ENCODE measurements around the gene STAG1. TPM values are rescaled to one million over a fixed set of nuclear protein-coding genes. Genes with fewer than 3 reads are reported as not detected.

STAG1 gene
- total and polyA plus RNA-seq, 4 donors = 4.6 to 28.0 (median 16.6) TPM

DNA sequence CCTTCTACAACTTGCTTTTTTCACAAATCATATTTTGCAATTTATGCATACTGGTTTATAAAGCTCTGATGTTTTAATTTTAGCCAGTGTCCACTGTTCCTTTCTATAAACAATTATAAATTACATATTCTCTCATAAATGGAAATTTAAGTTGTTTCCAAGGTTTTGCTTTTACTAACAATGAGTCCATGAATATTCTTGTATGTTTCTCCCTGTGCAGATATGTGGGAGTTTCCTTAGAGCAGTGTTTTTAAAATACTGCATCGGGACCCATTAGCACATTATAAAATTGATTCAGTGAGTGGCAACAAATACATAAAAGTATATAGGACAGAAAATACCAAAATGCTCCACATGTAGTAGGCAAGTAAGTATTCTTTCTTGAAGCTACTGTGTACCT is 266.4 kb downstream of the STAG1 start:
- Histone ChIP-seq H3K27me3 (ENCODE audit: control insufficient read depth in 4 of 4, insufficient read depth in 4 of 4, low read length in 3 of 4) (no peaks in the 10 kb centered on the region), H3K4me1 (ENCODE audit: control insufficient read depth in 4 of 4, insufficient read depth in 4 of 4, low read length in 3 of 4) (no peaks in the 10 kb centered on the region), H3K27ac (ENCODE audit: low read depth in 1 of 2, low read length in 2 of 2) (no peak overlapping the region), H3K4me3 (ENCODE audit: low read depth in 1 of 3, low read length in 3 of 3) (no peak overlapping the region), H3K36me3 (ENCODE audit: control insufficient read depth in 4 of 4, insufficient read depth in 3 of 4, low read depth in 1 of 4, low read length in 3 of 4) (peaks cover 0 to 10% (median 2%) of the 10 kb centered on the region in 4 donors), H3K9ac (ENCODE audit: low read depth in 1 of 2, low read length in 2 of 2) (no peak overlapping the region), H3K9me3 (ENCODE audit: control insufficient read depth in 4 of 4, low read length in 3 of 4) (no peaks in the 10 kb centered on the region)
- WGBS = 99% methylated on average over 1 of the region's 1 CpG
- TF ChIP-seq, protein P1, sequence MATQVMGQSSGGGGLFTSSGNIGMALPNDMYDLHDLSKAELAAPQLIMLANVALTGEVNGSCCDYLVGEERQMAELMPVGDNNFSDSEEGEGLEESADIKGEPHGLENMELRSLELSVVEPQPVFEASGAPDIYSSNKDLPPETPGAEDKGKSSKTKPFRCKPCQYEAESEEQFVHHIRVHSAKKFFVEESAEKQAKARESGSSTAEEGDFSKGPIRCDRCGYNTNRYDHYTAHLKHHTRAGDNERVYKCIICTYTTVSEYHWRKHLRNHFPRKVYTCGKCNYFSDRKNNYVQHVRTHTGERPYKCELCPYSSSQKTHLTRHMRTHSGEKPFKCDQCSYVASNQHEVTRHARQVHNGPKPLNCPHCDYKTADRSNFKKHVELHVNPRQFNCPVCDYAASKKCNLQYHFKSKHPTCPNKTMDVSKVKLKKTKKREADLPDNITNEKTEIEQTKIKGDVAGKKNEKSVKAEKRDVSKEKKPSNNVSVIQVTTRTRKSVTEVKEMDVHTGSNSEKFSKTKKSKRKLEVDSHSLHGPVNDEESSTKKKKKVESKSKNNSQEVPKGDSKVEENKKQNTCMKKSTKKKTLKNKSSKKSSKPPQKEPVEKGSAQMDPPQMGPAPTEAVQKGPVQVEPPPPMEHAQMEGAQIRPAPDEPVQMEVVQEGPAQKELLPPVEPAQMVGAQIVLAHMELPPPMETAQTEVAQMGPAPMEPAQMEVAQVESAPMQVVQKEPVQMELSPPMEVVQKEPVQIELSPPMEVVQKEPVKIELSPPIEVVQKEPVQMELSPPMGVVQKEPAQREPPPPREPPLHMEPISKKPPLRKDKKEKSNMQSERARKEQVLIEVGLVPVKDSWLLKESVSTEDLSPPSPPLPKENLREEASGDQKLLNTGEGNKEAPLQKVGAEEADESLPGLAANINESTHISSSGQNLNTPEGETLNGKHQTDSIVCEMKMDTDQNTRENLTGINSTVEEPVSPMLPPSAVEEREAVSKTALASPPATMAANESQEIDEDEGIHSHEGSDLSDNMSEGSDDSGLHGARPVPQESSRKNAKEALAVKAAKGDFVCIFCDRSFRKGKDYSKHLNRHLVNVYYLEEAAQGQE (IDR thresholded peaks at IDR 0.05) = no peak
- TF ChIP-seq NR2F2 (IDR thresholded peaks at IDR 0.05) (no peak), FOXA2 (IDR thresholded peaks at IDR 0.05) (no peak), RAD21 (IDR thresholded peaks at IDR 0.05) (no peak), HNF4A (conservative IDR thresholded peaks at IDR 0.05) (no peak), FOXA1 (IDR thresholded peaks at IDR 0.05) (no peak), GABPA (IDR thresholded peaks at IDR 0.05 in 1 of 2, conservative IDR thresholded peaks at IDR 0.05 in 1 of 2) (no peak), RXRA (IDR thresholded peaks at IDR 0.05) (no peak), EGR1 (IDR thresholded peaks at IDR 0.05; ENCODE audit: low read depth in 2 of 2) (no peak), YY1 (IDR thresholded peaks at IDR 0.05) (no peak), HNF4G (IDR thresholded peaks at IDR 0.05) (no peak), SP1 (IDR thresholded peaks at IDR 0.05) (no peak)
- TF ChIP-seq, protein P2, sequence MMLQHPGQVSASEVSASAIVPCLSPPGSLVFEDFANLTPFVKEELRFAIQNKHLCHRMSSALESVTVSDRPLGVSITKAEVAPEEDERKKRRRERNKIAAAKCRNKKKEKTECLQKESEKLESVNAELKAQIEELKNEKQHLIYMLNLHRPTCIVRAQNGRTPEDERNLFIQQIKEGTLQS (IDR thresholded peaks at IDR 0.05) = no peak
- TF ChIP-seq, protein P3, sequence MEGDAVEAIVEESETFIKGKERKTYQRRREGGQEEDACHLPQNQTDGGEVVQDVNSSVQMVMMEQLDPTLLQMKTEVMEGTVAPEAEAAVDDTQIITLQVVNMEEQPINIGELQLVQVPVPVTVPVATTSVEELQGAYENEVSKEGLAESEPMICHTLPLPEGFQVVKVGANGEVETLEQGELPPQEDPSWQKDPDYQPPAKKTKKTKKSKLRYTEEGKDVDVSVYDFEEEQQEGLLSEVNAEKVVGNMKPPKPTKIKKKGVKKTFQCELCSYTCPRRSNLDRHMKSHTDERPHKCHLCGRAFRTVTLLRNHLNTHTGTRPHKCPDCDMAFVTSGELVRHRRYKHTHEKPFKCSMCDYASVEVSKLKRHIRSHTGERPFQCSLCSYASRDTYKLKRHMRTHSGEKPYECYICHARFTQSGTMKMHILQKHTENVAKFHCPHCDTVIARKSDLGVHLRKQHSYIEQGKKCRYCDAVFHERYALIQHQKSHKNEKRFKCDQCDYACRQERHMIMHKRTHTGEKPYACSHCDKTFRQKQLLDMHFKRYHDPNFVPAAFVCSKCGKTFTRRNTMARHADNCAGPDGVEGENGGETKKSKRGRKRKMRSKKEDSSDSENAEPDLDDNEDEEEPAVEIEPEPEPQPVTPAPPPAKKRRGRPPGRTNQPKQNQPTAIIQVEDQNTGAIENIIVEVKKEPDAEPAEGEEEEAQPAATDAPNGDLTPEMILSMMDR (IDR thresholded peaks at IDR 0.05; ENCODE audit: low read depth, low read length, missing input control) = no peak
- TF ChIP-seq, protein P4, sequence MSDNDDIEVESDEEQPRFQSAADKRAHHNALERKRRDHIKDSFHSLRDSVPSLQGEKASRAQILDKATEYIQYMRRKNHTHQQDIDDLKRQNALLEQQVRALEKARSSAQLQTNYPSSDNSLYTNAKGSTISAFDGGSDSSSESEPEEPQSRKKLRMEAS (IDR thresholded peaks at IDR 0.05) = no peak
- TF ChIP-seq, protein P5, sequence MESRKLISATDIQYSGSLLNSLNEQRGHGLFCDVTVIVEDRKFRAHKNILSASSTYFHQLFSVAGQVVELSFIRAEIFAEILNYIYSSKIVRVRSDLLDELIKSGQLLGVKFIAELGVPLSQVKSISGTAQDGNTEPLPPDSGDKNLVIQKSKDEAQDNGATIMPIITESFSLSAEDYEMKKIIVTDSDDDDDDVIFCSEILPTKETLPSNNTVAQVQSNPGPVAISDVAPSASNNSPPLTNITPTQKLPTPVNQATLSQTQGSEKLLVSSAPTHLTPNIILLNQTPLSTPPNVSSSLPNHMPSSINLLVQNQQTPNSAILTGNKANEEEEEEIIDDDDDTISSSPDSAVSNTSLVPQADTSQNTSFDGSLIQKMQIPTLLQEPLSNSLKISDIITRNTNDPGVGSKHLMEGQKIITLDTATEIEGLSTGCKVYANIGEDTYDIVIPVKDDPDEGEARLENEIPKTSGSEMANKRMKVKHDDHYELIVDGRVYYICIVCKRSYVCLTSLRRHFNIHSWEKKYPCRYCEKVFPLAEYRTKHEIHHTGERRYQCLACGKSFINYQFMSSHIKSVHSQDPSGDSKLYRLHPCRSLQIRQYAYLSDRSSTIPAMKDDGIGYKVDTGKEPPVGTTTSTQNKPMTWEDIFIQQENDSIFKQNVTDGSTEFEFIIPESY (IDR thresholded peaks at IDR 0.05) = no peak
- no peak for DNase-seq (ENCODE audit: low spot score)

DNA sequence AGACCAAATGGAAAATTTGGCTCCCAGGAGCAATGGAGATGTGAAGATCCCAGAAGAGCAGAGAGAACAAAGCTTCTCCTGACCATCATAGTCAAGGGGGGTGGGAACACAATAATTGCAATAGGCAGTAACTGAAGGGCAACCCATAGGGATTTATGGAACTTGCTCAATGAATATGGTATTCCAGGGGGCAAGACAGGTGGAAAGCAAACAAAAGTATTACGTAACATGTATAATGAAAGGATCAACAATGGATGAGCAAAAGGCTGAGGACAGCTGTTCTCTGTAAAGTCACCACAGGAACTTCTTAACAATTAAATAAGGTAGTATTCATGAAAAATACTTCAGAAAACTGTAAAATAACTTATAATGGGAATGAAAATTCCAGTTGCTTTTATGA is 275.9 kb downstream of the STAG1 start:
- H3K27me3 ChIP-seq (ENCODE audit: control insufficient read depth in 4 of 4, insufficient read depth in 4 of 4, low read length in 3 of 4) = no peaks in the 10 kb centered on the region
- H3K4me3 ChIP-seq (ENCODE audit: low read depth in 1 of 3, low read length in 3 of 3) = no peak overlapping the region
- DNase-seq (ENCODE audit: low spot score) = no peak
- TF ChIP-seq, protein P2 (IDR thresholded peaks at IDR 0.05) = no peak
- no peak for TF ChIP-seq HNF4G (IDR thresholded peaks at IDR 0.05)
- TF ChIP-seq, protein P5 (IDR thresholded peaks at IDR 0.05) = no peak
- TF ChIP-seq NR2F2 (IDR thresholded peaks at IDR 0.05) = no peak
- TF ChIP-seq TAF1 (conservative IDR thresholded peaks at IDR 0.05) = no peak
- TF ChIP-seq EGR1 (IDR thresholded peaks at IDR 0.05; ENCODE audit: low read depth in 2 of 2) = no peak
- TF ChIP-seq SP1 (IDR thresholded peaks at IDR 0.05) = no peak
- TF ChIP-seq, protein P1 (IDR thresholded peaks at IDR 0.05) = no peak
- H3K9me3 ChIP-seq (ENCODE audit: control insufficient read depth in 4 of 4, low read length in 3 of 4) = no peaks in the 10 kb centered on the region
- peaks cover 0 to 13% (median 12%) of the 10 kb centered on the region in 4 donors for H3K36me3 ChIP-seq (ENCODE audit: control insufficient read depth in 4 of 4, insufficient read depth in 3 of 4, low read depth in 1 of 4, low read length in 3 of 4)
- WGBS = 98% methylated on average over 1 of the region's 1 CpG
- H3K9ac ChIP-seq (ENCODE audit: low read depth in 1 of 2, low read length in 2 of 2) = no peak overlapping the region
- H3K27ac ChIP-seq (ENCODE audit: low read depth in 1 of 2, low read length in 2 of 2) = no peak overlapping the region
- no peaks in the 10 kb centered on the region for H3K4me1 ChIP-seq (ENCODE audit: control insufficient read depth in 4 of 4, insufficient read depth in 4 of 4, low read length in 3 of 4)
